Cardiac muscle cell (in vitro differentiated cells and primary cell): Measurements from ENCODE around the gene AK4. TPM values are rescaled to one million over a fixed set of nuclear protein-coding genes. Genes with fewer than 3 reads are reported as not detected.
"Not testable (repeated sequence)": the region's sequence is repeated elsewhere in the genome, so short reads cannot be mapped to it uniquely, and the experiment has no call there.

Experiments
- DNase-seq, 2 donors: peaks; one replicate each; pipeline versions ENCODE4 v3.0.0 to v3.0.0-alpha.2; 2010 to 2017; ENCODE audit warnings: low read depth in 1 of 2, low spot score in 1 of 2
- H3K27ac ChIP-seq: fragments of 200-600 bp; sonication (generic); 2 replicates; pipeline ENCODE4 v1.5.1; 2016
- H3K27me3 ChIP-seq: fragments of 200-600 bp; sonication (generic); 2 replicates; pipeline ENCODE4 v1.6.0; 2016; ENCODE audit warnings: control low read depth
- H3K36me3 ChIP-seq: fragments of 200-600 bp; sonication (generic); 2 replicates; pipeline ENCODE4 v1.5.1; 2016; ENCODE audit warnings: control low read depth
- H3K4me1 ChIP-seq: fragments of 200-600 bp; sonication (generic); 2 replicates; pipeline ENCODE4 v1.8.1; 2017; ENCODE audit warnings: low read depth, mild to moderate bottlenecking, mixed run types
- H3K4me3 ChIP-seq: fragments of 200-600 bp; sonication (generic); 2 replicates; pipeline ENCODE4 v1.5.1; 2016; ENCODE audit warnings: mild to moderate bottlenecking
- H3K9me3 ChIP-seq: fragments of 200-600 bp; sonication (generic); 2 replicates; pipeline ENCODE4 v1.5.1; 2017; ENCODE audit warnings: low read depth, mild to moderate bottlenecking, control low read depth
- polyA plus RNA-seq: library from polyadenylated mRNA; unstranded; fragments of >200 nt; fragmentation: Nextera tagmentation; extraction: Ambion mirVana; gene quantifications from 2 replicates; pipeline ENCODE4 v1.2.1, GENCODE V29; 2016
- total RNA-seq: library from RNA; depleted of rRNA; stranded (reverse); fragments of >200 nt; gene quantifications from 2 replicates; pipeline ENCODE4 v1.2.3, GENCODE V29; 2016
- TF ChIP-seq, protein P1 (sequence below): IDR thresholded peaks from 2 replicates; pipeline ENCODE4 v1.5.1; 2012; ENCODE audit warnings: low read depth, mild to moderate bottlenecking, low read length

Gene AK4
- total and polyA plus RNA-seq, 2 experiments from 2014 or later = 93.1 to 133 TPM

DNA sequence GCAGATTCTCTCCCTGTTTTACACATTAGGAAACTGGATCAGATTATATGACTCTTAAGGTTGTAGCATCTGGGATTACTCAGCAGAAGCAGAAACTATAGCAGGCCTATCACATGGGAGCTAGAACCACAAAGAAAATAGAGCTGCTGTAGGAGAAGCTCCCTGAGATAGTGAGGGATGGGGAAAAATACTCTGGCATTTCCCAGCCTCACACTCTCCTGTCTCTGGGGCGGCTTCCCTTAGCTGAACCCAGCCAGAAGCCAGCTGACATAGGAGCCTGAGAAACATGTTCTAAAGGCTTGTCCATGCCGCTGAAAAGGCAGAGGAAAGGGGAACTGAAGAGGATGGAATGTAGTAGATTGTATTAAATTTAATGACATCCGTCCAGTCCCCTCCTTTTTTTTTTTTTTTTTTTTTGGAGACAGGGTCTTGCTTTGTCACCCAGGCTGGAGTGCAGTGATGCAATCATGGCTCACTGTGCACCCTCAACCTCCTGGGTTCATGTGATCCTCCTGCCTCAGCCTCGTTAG, 84.5 kb downstream of the AK4 start:
- Histone ChIP-seq H3K4me3 (no peak overlapping the region), H3K4me1 (peaks cover 6% of the 10 kb centered on the region), H3K27ac (no peak overlapping the region), H3K36me3 (no peaks in the 10 kb centered on the region), H3K27me3 (no peaks in the 10 kb centered on the region), H3K9me3 (no peaks in the 10 kb centered on the region)
- DNase-seq = peak in 1 of 2 donors; percentile 48
- TF ChIP-seq, protein P1, sequence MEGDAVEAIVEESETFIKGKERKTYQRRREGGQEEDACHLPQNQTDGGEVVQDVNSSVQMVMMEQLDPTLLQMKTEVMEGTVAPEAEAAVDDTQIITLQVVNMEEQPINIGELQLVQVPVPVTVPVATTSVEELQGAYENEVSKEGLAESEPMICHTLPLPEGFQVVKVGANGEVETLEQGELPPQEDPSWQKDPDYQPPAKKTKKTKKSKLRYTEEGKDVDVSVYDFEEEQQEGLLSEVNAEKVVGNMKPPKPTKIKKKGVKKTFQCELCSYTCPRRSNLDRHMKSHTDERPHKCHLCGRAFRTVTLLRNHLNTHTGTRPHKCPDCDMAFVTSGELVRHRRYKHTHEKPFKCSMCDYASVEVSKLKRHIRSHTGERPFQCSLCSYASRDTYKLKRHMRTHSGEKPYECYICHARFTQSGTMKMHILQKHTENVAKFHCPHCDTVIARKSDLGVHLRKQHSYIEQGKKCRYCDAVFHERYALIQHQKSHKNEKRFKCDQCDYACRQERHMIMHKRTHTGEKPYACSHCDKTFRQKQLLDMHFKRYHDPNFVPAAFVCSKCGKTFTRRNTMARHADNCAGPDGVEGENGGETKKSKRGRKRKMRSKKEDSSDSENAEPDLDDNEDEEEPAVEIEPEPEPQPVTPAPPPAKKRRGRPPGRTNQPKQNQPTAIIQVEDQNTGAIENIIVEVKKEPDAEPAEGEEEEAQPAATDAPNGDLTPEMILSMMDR = no peak

DNA sequence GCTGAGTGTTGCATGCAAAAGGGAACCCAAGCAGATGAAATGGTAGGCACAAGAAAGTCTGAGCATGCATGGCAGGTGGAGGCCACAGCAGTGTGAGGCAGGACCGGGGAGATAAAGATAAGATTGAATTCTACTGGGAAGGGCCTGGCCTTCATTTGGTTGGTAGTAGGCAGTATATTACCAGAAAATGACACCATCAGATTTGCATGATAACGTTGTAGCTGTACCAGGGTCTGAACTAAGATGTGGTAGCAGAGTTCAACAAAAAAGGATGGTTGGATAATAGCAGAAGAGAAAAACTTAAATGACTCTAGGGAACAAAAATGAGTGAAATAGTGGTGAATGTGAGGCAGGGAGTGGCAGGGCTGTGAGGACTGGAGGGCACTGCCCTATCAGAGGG, 85.8 kb downstream of the AK4 start:
- no peak overlapping the region for H3K4me3 ChIP-seq
- TF ChIP-seq, protein P1 = no peak
- no peak for DNase-seq

DNA sequence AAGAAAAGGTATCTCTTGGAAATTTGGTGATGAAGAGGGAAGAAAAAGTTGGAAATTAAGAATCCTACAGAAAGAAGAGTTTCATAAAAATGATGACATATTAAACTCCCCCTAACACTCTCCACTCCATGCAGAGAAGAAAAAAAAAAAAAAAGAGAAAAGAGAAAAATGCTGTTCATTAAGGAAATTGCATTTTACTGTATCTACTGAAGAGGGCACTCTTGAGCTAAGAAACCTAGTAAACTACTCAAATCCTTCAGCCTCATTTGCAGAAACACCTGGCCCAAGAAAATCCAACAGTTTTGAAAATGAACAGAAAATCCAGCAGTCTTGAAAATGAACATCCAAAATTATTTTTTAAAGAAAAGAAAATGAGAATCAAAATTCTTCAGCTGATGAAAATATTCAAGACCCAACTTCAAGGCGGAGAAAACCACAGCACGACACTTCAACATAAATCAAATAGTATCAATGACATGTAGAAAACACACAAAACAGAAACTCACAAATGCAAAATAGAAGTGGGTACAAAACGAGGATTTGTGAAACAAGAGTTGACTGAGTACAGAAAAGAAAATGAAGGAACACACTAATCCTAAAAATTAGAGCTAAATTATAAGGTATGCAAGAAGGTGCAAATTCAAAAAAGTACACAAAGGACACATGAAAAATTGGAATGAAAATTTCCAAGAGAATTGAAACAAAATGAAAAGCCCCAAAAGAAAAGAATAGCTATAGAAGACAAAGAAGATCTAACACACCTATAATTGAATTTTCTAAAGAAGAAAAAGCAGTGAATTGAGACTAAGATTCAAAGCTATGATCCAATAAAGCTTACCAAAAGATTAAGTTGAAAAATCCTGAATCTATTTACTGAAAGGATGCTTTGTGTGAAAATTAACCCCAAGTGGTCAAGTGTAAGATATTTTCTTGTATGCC, 88.1 kb downstream of the AK4 start:
- no peaks in the 10 kb centered on the region for H3K27me3 ChIP-seq
- TF ChIP-seq, protein P1 = peak; percentile 52
- H3K4me3 ChIP-seq = no peak overlapping the region
- H3K9me3 ChIP-seq = no peaks in the 10 kb centered on the region
- peaks cover 6% of the 10 kb centered on the region for H3K4me1 ChIP-seq
- H3K27ac ChIP-seq = no peak overlapping the region
- H3K36me3 ChIP-seq = no peaks in the 10 kb centered on the region
- DNase-seq = peak; percentile 66 to 69

More for the DNA sequence above, 85.8 kb downstream of the AK4 start:
- Histone ChIP-seq H3K27me3 (no peaks in the 10 kb centered on the region), H3K4me1 (peaks cover 6% of the 10 kb centered on the region), H3K9me3 (no peaks in the 10 kb centered on the region), H3K27ac (no peak overlapping the region), H3K36me3 (no peaks in the 10 kb centered on the region)

DNA sequence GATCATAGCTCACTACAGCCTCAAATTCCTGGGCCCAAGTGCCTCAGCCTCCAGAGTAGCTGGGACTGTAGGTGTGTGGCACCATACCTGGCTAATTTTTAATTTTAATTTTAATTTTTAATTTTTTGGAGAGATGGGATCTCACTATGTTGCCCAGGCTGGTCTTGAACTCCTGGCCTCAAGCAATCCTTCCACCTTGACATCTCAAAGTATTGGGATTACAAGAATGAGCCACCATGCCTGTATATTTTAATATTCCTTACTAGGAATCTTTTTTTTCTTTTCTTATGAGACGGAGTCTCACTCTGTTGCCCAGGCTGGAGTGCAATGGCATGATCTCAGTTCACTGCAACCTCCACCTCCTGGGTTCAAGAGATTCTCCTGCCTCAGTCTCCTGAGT, 89.1 kb downstream of the AK4 start:
- H3K27ac ChIP-seq, H3K4me1 ChIP-seq, H3K9me3 ChIP-seq, H3K27me3 ChIP-seq, H3K4me3 ChIP-seq, H3K36me3 ChIP-seq, DNase-seq: not testable (repeated sequence)

DNA sequence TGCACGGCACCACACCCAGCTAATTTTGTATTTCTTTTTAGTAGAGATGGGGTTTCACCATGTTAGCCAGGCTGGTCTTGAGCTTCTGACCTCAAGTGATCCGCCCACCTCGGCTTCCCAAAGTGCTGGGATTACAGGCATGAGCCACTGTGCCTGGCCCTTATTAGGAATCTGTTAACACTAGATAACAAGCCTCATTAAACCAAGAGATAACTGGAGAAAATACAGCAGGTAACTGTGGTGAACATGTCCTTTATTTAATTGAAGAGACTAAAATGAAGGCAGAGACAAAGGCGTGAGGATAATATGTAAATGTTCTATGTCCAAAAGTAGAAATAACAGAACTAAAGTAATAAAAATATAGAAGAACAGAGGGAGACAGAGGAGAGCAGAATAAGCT, 89.5 kb downstream of the AK4 start:
- H3K4me1 ChIP-seq = no peaks in the 10 kb centered on the region
- H3K27ac ChIP-seq = no peak overlapping the region
- no peaks in the 10 kb centered on the region for H3K36me3 ChIP-seq
- TF ChIP-seq, protein P1 = no peak
- H3K27me3 ChIP-seq = no peaks in the 10 kb centered on the region
- no peak overlapping the region for H3K4me3 ChIP-seq
- H3K9me3 ChIP-seq = no peaks in the 10 kb centered on the region
- DNase-seq = no peak

DNA sequence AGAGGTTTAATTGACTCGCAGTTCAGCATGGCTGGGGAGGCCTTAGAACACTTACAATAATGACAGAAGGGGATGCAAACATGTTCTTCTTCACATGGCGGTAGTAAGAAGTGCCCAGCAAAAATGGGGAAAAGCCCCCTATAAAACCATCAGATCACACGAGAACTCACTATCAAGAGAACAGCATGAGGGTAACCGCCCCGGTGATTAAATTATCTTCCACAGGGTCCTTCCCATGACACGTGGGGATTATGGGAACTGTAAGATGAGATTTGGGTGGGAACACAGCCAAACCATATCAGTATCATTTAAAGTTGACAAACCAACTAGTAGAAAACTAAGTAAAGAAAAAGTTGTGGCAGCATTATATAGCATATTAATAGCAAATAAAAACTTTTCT, 90.0 kb downstream of the AK4 start:
- TF ChIP-seq, protein P1 = no peak
- H3K9me3 ChIP-seq = no peaks in the 10 kb centered on the region
- DNase-seq = no peak
- no peaks in the 10 kb centered on the region for H3K4me1 ChIP-seq
- H3K27ac ChIP-seq = no peak overlapping the region
- H3K36me3 ChIP-seq = no peaks in the 10 kb centered on the region
- H3K27me3 ChIP-seq = no peaks in the 10 kb centered on the region
- no peak overlapping the region for H3K4me3 ChIP-seq
